DND-41 (cell line): ENCODE data around the gene SYNE2.
A peak's percentile ranks its signal among the peaks of the same experiment; 100 is the strongest.

ENCODE experiments used
- ATAC-seq: fragments of 200-7000 bp; cut with Tn5 transposase; 3 replicates; pipeline ENCODE4 v1.9.1; 2021; ENCODE audit warnings: low read depth; ENCODE audit not compliant: insufficient read depth
- DNase-seq: peaks from one replicate; pipeline ENCODE4 v3.0.0-alpha.2; 2020
- H2AFZ ChIP-seq: 2 replicates; pipeline ENCODE4 v1.6.0; 2012; ENCODE audit warnings: low read depth, low read length
- H3K27ac ChIP-seq: 2 replicates; pipeline ENCODE4 v1.5.1; 2012; ENCODE audit warnings: low read length, inconsistent platforms
- H3K27me3 ChIP-seq: fragments of 200-600 bp; sonication (generic); 2 replicates; pipeline ENCODE4 v1.6.0; 2012; ENCODE audit warnings: low read length, mild to moderate bottlenecking, inconsistent platforms; ENCODE audit not compliant: insufficient read depth, poor library complexity
- H3K36me3 ChIP-seq: 2 replicates; pipeline ENCODE4 v1.5.1; 2012; ENCODE audit warnings: low read length, inconsistent platforms; ENCODE audit not compliant: insufficient read depth
- H3K4me1 ChIP-seq: 2 replicates; pipeline ENCODE4 v1.5.1; 2012; ENCODE audit warnings: mild to moderate bottlenecking, low read length; ENCODE audit not compliant: insufficient read depth
- H3K4me2 ChIP-seq: 2 replicates; pipeline ENCODE4 v1.6.0; 2012; ENCODE audit warnings: mild to moderate bottlenecking, moderate library complexity, low read length, inconsistent platforms; ENCODE audit not compliant: insufficient read depth
- H3K4me3 ChIP-seq, 2 experiments: fragments of 200-600 bp in 1 of 2; shearing (Covaris generic) in 1 of 2; 2 replicates each; pipeline ENCODE4 v1.5.1; 2012 to 2016; ENCODE audit warnings: inconsistent platforms in 2 of 2, low read length in 2 of 2, mild to moderate bottlenecking in 2 of 2, low read depth in 1 of 2, moderate library complexity in 1 of 2
- H3K79me2 ChIP-seq: 2 replicates; pipeline ENCODE4 v1.6.0; 2012; ENCODE audit warnings: low read length, inconsistent platforms; ENCODE audit not compliant: insufficient read depth
- H3K9ac ChIP-seq: 2 replicates; pipeline ENCODE4 v1.6.0; 2012; ENCODE audit warnings: low read depth, mild to moderate bottlenecking, inconsistent platforms, low read length, moderate library complexity
- H3K9me3 ChIP-seq: 2 replicates; pipeline ENCODE4 v1.5.1; 2012; ENCODE audit warnings: low read length, moderate library complexity, mild to moderate bottlenecking, inconsistent platforms; ENCODE audit not compliant: insufficient read depth, severe bottlenecking
- H4K20me1 ChIP-seq: 2 replicates; pipeline ENCODE4 v1.6.0; 2012; ENCODE audit warnings: low read length; ENCODE audit not compliant: insufficient read depth
- CTCF ChIP-seq: IDR thresholded peaks from 2 replicates; pipeline ENCODE4 v1.5.1; 2012; ENCODE audit warnings: borderline replicate concordance, low read length, moderate library complexity, mild to moderate bottlenecking; ENCODE audit not compliant: poor library complexity, severe bottlenecking; ENCODE audit errors: extremely low read depth
- EZH2 ChIP-seq: IDR thresholded peaks from 3 replicates; pipeline ENCODE4 v1.6.1; 2012; ENCODE audit warnings: borderline replicate concordance, low read depth, mild to moderate bottlenecking, moderate library complexity, low read length, inconsistent platforms; ENCODE audit not compliant: severe bottlenecking

The SYNE2 gene

GRCh38 chr14:63896278-63896720, 43.5 kb downstream of the SYNE2 start:
- H3K9me3 ChIP-seq: no peaks in the 10 kb centered on the region
- H3K4me3 ChIP-seq: no peak overlapping the region
- peaks cover 39% of the 10 kb centered on the region for H4K20me1 ChIP-seq
- no peak overlapping the region for H3K9ac ChIP-seq
- H2AFZ ChIP-seq: no peak overlapping the region
- H3K27me3 ChIP-seq: no peaks in the 10 kb centered on the region
- ATAC-seq (no peak), DNase-seq (no peak)
- no peak for TF ChIP-seq EZH2
- peaks cover 91% of the 10 kb centered on the region for H3K79me2 ChIP-seq
- H3K4me2 ChIP-seq: no peak overlapping the region
- H3K36me3 ChIP-seq: peaks cover 4% of the 10 kb centered on the region; the same call in 1 of the 2 replicates
- peaks cover 50% of the 10 kb centered on the region for H3K4me1 ChIP-seq
- H3K27ac ChIP-seq: no peak overlapping the region

GRCh38 chr14:63897721-63898163, 44.9 kb downstream of the SYNE2 start:
- H3K27ac ChIP-seq: no peak overlapping the region
- no peak overlapping the region for H3K4me3 ChIP-seq
- H3K36me3 ChIP-seq: peaks cover 4% of the 10 kb centered on the region; the same call in 1 of the 2 replicates
- H3K9me3 ChIP-seq: no peaks in the 10 kb centered on the region
- H3K9ac ChIP-seq: no peak overlapping the region
- H4K20me1 ChIP-seq: peaks cover 44% of the 10 kb centered on the region
- DNase-seq (no peak), ATAC-seq (no peak)
- TF ChIP-seq EZH2 (no peak), CTCF (no peak)
- H2AFZ ChIP-seq: no peak overlapping the region
- no peaks in the 10 kb centered on the region for H3K27me3 ChIP-seq
- H3K79me2 ChIP-seq: peaks cover 90% of the 10 kb centered on the region
- peaks cover 40% of the 10 kb centered on the region for H3K4me1 ChIP-seq
- H3K4me2 ChIP-seq: no peak overlapping the region

GRCh38 chr14:63899953-63900352, 47.1 kb downstream of the SYNE2 start:
- peak; percentile 66 for ATAC-seq
- Histone ChIP-seq H3K79me2 (peaks cover 90% of the 10 kb centered on the region), H3K27ac (no peak overlapping the region), H2AFZ (no peak overlapping the region), H4K20me1 (peaks cover 38% of the 10 kb centered on the region), H3K36me3 (peaks cover 4% of the 10 kb centered on the region; the same call in 1 of the 2 replicates), H3K4me3 (no peak overlapping the region), H3K27me3 (no peaks in the 10 kb centered on the region), H3K4me2 (no peak overlapping the region), H3K9me3 (no peaks in the 10 kb centered on the region), H3K4me1 (peaks cover 37% of the 10 kb centered on the region), H3K9ac (no peak overlapping the region)
- DNase-seq: no peak
- TF ChIP-seq EZH2 (no peak), CTCF (no peak)

GRCh38 chr14:63901434-63902085, 48.8 kb downstream of the SYNE2 start:
- no peaks in the 10 kb centered on the region for H3K27me3 ChIP-seq
- no peaks in the 10 kb centered on the region for H3K9me3 ChIP-seq
- peaks cover 37% of the 10 kb centered on the region for H3K4me1 ChIP-seq
- H3K4me3 ChIP-seq: no peak overlapping the region
- ATAC-seq (peak; percentile 62), DNase-seq (peak; percentile 16)
- no peak overlapping the region for H3K9ac ChIP-seq
- TF ChIP-seq CTCF: no peak
- TF ChIP-seq EZH2: no peak
- H4K20me1 ChIP-seq: peaks cover 41% of the 10 kb centered on the region
- peaks cover 4% of the 10 kb centered on the region; the same call in 1 of the 2 replicates for H3K36me3 ChIP-seq
- H3K79me2 ChIP-seq: peaks cover 92% of the 10 kb centered on the region
- no peak overlapping the region for H3K27ac ChIP-seq
- H2AFZ ChIP-seq: no peak overlapping the region
- H3K4me2 ChIP-seq: no peak overlapping the region
